GM12878 (cell line): Measurements from ENCODE around the gene GRAMD1B. TPM values are rescaled to one million over a fixed set of nuclear protein-coding genes. Genes with fewer than 3 reads are reported as not detected.

Source experiments
- ATAC-seq: fragments of 200-7000 bp; cut with Tn5 transposase; 3 replicates; pipeline ENCODE4 v1.9.1; 2020; ENCODE audit warnings: mild to moderate bottlenecking, moderate library complexity
- BruUV-seq: library from RNA; stranded (reverse); fragments of 400-500 nt; replicated peaks from 2 replicates; lab custom pipeline; 2021; lab: Mats Ljungman, UMichigan
- CTCF ChIA-PET: fragments of 300-600 bp; sonication (Branson Sonifier 250); formaldehyde crosslinking; extraction: SDS; loops from one replicate; lab custom pipeline; 2021; ENCODE audit warnings: inconsistent platforms; lab: Yijun Ruan, JAX
- POLR2A ChIA-PET: fragments of 350-600 bp; formaldehyde crosslinking; extraction: SDS; loops from one replicate; lab custom pipeline; 2021; ENCODE audit warnings: inconsistent platforms; lab: Charles Lee
- RAD21 ChIA-PET: fragments of 300-600 bp; sonication (Branson Sonifier 250); formaldehyde crosslinking; loops from one replicate; lab custom pipeline; 2023; ENCODE audit warnings: antibody characterized with exemption; ENCODE audit not compliant: unreplicated experiment; lab: Charles Lee
- SMC1A ChIA-PET: fragments of 300-600 bp; sonication (Branson Sonifier 250); formaldehyde crosslinking; loops from one replicate; lab custom pipeline; 2023; ENCODE audit not compliant: unreplicated experiment, uncharacterized antibody; lab: Charles Lee
- DNase-seq: peaks from one replicate; pipeline ENCODE4 v3.0.0-alpha.2; 2011; ENCODE audit warnings: low read depth, low spot score
- FAIRE-seq: peaks from 3 replicates; lab custom pipeline; 2011; peaks lifted over from hg19 to GRCh38; lab: Jason Lieb, UNC
- H2AFZ ChIP-seq: 2 replicates; pipeline ENCODE4 v1.6.0; 2011; ENCODE audit warnings: low read depth, low read length, control low read depth; ENCODE audit not compliant: control insufficient read depth
- H3K27ac ChIP-seq: 2 replicates; pipeline ENCODE4 v1.5.1; 2011; ENCODE audit warnings: control low read depth; ENCODE audit not compliant: control insufficient read depth, insufficient read depth
- H3K27me3 ChIP-seq, 2 experiments: replicated peaks in 1 of 2; 2 replicates each; pipeline versions ENCODE4 v1.6.0 to v1.6.1; 2011; ENCODE audit warnings: low read length in 1 of 2; ENCODE audit not compliant: control insufficient read depth in 2 of 2, insufficient read depth in 2 of 2
- H3K36me3 ChIP-seq, 2 experiments: 2 replicates each; pipeline ENCODE4 v1.5.1; 2011; ENCODE audit warnings: low read length in 1 of 2; ENCODE audit not compliant: control insufficient read depth in 2 of 2, insufficient read depth in 2 of 2
- H3K4me1 ChIP-seq: 2 replicates; pipeline ENCODE4 v1.6.1; 2011; ENCODE audit warnings: mild to moderate bottlenecking, low read length, moderate library complexity, mixed read lengths; ENCODE audit not compliant: control insufficient read depth, insufficient read depth
- H3K4me2 ChIP-seq: 2 replicates; pipeline ENCODE4 v1.6.0; 2011; ENCODE audit warnings: control low read depth; ENCODE audit not compliant: control insufficient read depth, insufficient read depth
- H3K4me3 ChIP-seq: fragments of 200-600 bp; sonication (generic); 2 replicates; pipeline ENCODE4 v1.5.1; 2016
- H3K79me2 ChIP-seq: 2 replicates; pipeline ENCODE4 v1.6.0; 2011; ENCODE audit warnings: low read length; ENCODE audit not compliant: control insufficient read depth, insufficient read depth
- H3K9ac ChIP-seq: 2 replicates; pipeline ENCODE4 v1.8.0; 2011; ENCODE audit warnings: low read length, control low read depth, mixed read lengths; ENCODE audit not compliant: control insufficient read depth, insufficient read depth
- H3K9me3 ChIP-seq: replicated peaks from 3 replicates; pipeline ENCODE4 v1.5.1; 2011; ENCODE audit warnings: mild to moderate bottlenecking, low read length; ENCODE audit not compliant: control insufficient read depth, insufficient read depth
- H4K20me1 ChIP-seq: 2 replicates; pipeline ENCODE4 v1.6.0; 2011; ENCODE audit not compliant: control insufficient read depth, insufficient read depth
- BCL3 ChIP-seq: IDR thresholded peaks from 2 replicates; pipeline ENCODE4 v1.6.1; 2011; ENCODE audit warnings: borderline replicate concordance, low read depth, mild to moderate bottlenecking, moderate library complexity, low read length; ENCODE audit not compliant: insufficient read depth, poor library complexity, severe bottlenecking
- ELK1 ChIP-seq: IDR thresholded peaks from 2 replicates; pipeline ENCODE4 v1.6.1; 2012; ENCODE audit warnings: low read depth, low read length, improper control_type of control experiment
- ETV6 ChIP-seq, 2 experiments: fragments of 450-650 bp in 1 of 2; IDR thresholded peaks in 1 of 2; conservative IDR thresholded peaks in 1 of 2; 2 replicates each; pipeline ENCODE4 v1.6.1; 2014; ENCODE audit warnings: antibody characterized with exemption in 1 of 2, borderline replicate concordance in 1 of 2, low read depth in 1 of 2, mild to moderate bottlenecking in 1 of 2, moderate library complexity in 1 of 2
- FOXM1 ChIP-seq: IDR thresholded peaks from 2 replicates; pipeline ENCODE4 v1.6.1; 2012; ENCODE audit warnings: low read depth, mild to moderate bottlenecking, inconsistent platforms, low read length, moderate library complexity
- MTA3 ChIP-seq: IDR thresholded peaks from 2 replicates; pipeline ENCODE4 v1.6.1; 2012; ENCODE audit warnings: low read length, inconsistent platforms, borderline replicate concordance
- MXI1 ChIP-seq: fragments of 150-350 bp; IDR thresholded peaks from 2 replicates; pipeline ENCODE4 v1.6.1; 2011; ENCODE audit warnings: low read depth, mild to moderate bottlenecking, inconsistent platforms, low read length, improper control_type of control experiment
- NFIC ChIP-seq: IDR thresholded peaks from 2 replicates; pipeline ENCODE4 v1.6.1; 2012; ENCODE audit warnings: low read depth, mild to moderate bottlenecking, inconsistent platforms, low read length, moderate library complexity
- RAD21 ChIP-seq: IDR thresholded peaks from 2 replicates; pipeline ENCODE4 v1.6.1; 2011; ENCODE audit warnings: mild to moderate bottlenecking, low read depth, low read length, moderate library complexity; ENCODE audit not compliant: insufficient read depth
- RAD51 ChIP-seq: fragments of 450-650 bp; IDR thresholded peaks from 2 replicates; pipeline ENCODE4 v1.6.1; 2016; ENCODE audit warnings: moderate library complexity, mild to moderate bottlenecking, inconsistent platforms
- RFX5 ChIP-seq: IDR thresholded peaks from 2 replicates; pipeline ENCODE4 v1.6.1; 2011; ENCODE audit warnings: low read depth, low read length, improper control_type of control experiment
- SPI1 ChIP-seq: IDR thresholded peaks from 2 replicates; pipeline ENCODE4 v1.6.1; 2011; ENCODE audit warnings: low read depth, mild to moderate bottlenecking, low read length, moderate library complexity, borderline replicate concordance; ENCODE audit not compliant: insufficient read depth
- STAT3 ChIP-seq: IDR thresholded peaks from 2 replicates; pipeline ENCODE4 v1.6.1; 2011; ENCODE audit warnings: low read depth, low read length, improper control_type of control experiment
- TCF12 ChIP-seq: IDR thresholded peaks from 2 replicates; pipeline ENCODE4 v1.6.1; 2011; ENCODE audit warnings: low read depth, mild to moderate bottlenecking, low read length
- ZBTB11 ChIP-seq: fragments of 450-650 bp; formaldehyde crosslinking; IDR thresholded peaks from 2 replicates; pipeline ENCODE4 v1.5.0; 2022; ENCODE audit warnings: mild to moderate bottlenecking, missing genetic modification characterization
- WGBS: methylation state at CpG from one replicate; pipeline ENCODE4 v1.1.6; 2016; ENCODE audit warnings: low lambda C conversion rate; ENCODE audit not compliant: insufficient replicate concordance, insufficient coverage; ENCODE audit errors: missing lambda C conversion rate; 5-methylcytosine and 5-hydroxymethylcytosine counted together
- in situ Hi-C: fragments of 300-500 bp; cut with MboI; formaldehyde crosslinking; loops from 9 replicates; pipeline ENCODE4 v1.14.3; 2018; ENCODE audit warnings: mixed read lengths
- intact Hi-C: fragments of 100-400 bp; cut with micrococcal nuclease; formaldehyde crosslinking; loops from one replicate; pipeline ENCODE4 v1.14.2; 2022; ENCODE audit not compliant: unreplicated experiment
- polyA plus RNA-seq, 11 experiments: library from polyadenylated mRNA; depleted of rRNA in 4 of 11; unstranded in 6 of 11; stranded (reverse) in 5 of 11; fragments of >200 nt; fragmentation: Nextera tagmentation in 4 of 11; fragmentation: Illumina TruSeq in 1 of 11; extraction: Ambion mirVana in 4 of 11; extraction: Trizol in 1 of 11; gene quantifications; 1 replicate in 1 of 11; 2 replicates in 10 of 11; pipeline versions ENCODE4 v1.2.1 to v1.2.3, GENCODE V29; 2011 to 2016; ENCODE audit warnings: inconsistent platforms in 2 of 11, missing spikeins in 2 of 11, low read depth in 1 of 11
- total RNA-seq, 4 experiments: library from RNA; depleted of rRNA in 3 of 4; stranded (reverse); fragments of >200 nt in 3 of 4; fragmentation: Illumina TruSeq in 1 of 4; extraction: Trizol in 1 of 4; gene quantifications; 2 replicates each; pipeline versions ENCODE4 v1.2.1 to v1.2.3, GENCODE V29; 2013 to 2021

Gene GRAMD1B
- total and polyA plus RNA-seq, 10 of the 15 experiments (the other 5 are each of a cell fraction or from before 2014, with no cell fraction given): 1.9 to 49.1 (median 26.9) TPM

GRCh38 chr11:123478352-123478987, 48.4 kb downstream of the GRAMD1B start:
- H3K4me3 ChIP-seq: peak overlapping the region; percentile 54
- H2AFZ ChIP-seq: peak overlapping the region; percentile 75
- TF ChIP-seq RFX5 (no peak), BCL3 (no peak), STAT3 (peak; percentile 22; the same call in 1 of the 2 replicates), RAD51 (no peak), MXI1 (no peak), TCF12 (0 out of 2 replicates have a peak, but pooled peaks have one; percentile 7), MTA3 (0 out of 2 replicates have a peak, but pooled peaks have one; percentile 16), ELK1 (peak; percentile 64; the same call in 1 of the 2 replicates), NFIC (no peak), ETV6 (conservative IDR thresholded peaks at IDR 0.05 in 1 of 2, IDR thresholded peaks at IDR 0.05 in 1 of 2; ENCODE audit: borderline replicate concordance in 1 of 2, low read depth in 1 of 2) (0 out of 4 replicates have a peak, but pooled peaks of 1 of the 2 experiments have one; percentile 48), ZBTB11 (CRISPR knock-in tag) (no peak), RAD21 (peak; percentile 92), FOXM1 (peak; percentile 64; the same call in 1 of the 2 replicates), SPI1 (peak; percentile 25; the same call in 1 of the 2 replicates)

More at GRCh38 chr11:123478352-123478987, 48.4 kb downstream of the GRAMD1B start:
- H3K36me3 ChIP-seq: peaks cover 0 to 2% of the 10 kb centered on the region in 2 experiments; a peak in 2 of 4 replicates
- intact Hi-C loops (loop anchor here (1.0 to 5.0 kb wide), 8 partner anchors 20 to 367 kb away; no protein-coding TSS in a partner anchor), in situ Hi-C loops (loop anchor here (5.0 kb wide), 3 partner anchors 71 to 366 kb away; no protein-coding TSS in a partner anchor)
- BruUV-seq: no TSS peak
- FAIRE-seq (no peak), ATAC-seq (peak; percentile 33), DNase-seq (peak; percentile 60)
- ChIA-PET RAD21 (interaction anchor here (0.6 to 8.0 kb wide), 35 partner anchors 12 to 421 kb away, joined by 3 to 212 read pairs (median 4); partner anchors contain the start of gene HSPA8), SMC1A (interaction anchor here (0.7 to 10.0 kb wide), 39 partner anchors 12 to 424 kb away, joined by 3 to 244 read pairs (median 4); partner anchors contain the start of gene GRAMD1B), POLR2A (interaction anchor here (1.0 to 3.4 kb wide), 3 partner anchors 71 to 176 kb away, joined by 4 to 24 read pairs (median 7); no protein-coding TSS in a partner anchor), CTCF (interaction anchor here (0.6 to 9.3 kb wide), 52 partner anchors 11 to 615 kb away, joined by 3 to 349 read pairs (median 5); no protein-coding TSS in a partner anchor)
- H3K27ac ChIP-seq: peak overlapping the region; percentile 36; the same call in 1 of the 2 replicates
- no peaks in the 10 kb centered on the region for H4K20me1 ChIP-seq
- H3K4me2 ChIP-seq: peak overlapping the region; percentile 57
- no peaks in the 10 kb centered on the region for H3K27me3 ChIP-seq
- H3K9ac ChIP-seq: 0 out of 2 replicates have a peak overlapping the region, but pooled peaks have one; percentile 3
- 20% methylated on average over 5 of the region's 5 CpGs for WGBS
- peaks cover 53% of the 10 kb centered on the region for H3K4me1 ChIP-seq
- no peaks in the 10 kb centered on the region for H3K9me3 ChIP-seq
- no peaks in the 10 kb centered on the region; the same call in 1 of the 2 replicates for H3K79me2 ChIP-seq
